DMS153 (cell line): ENCODE data around the gene SLC46A1.
"Not testable (repeated sequence)": the region's sequence is repeated elsewhere in the genome, so short reads cannot be mapped to it uniquely, and the experiment has no call there.

Experiments used
- DNase-seq: peaks from one replicate; lab custom pipeline; 2025; lab: John Stamatoyannopoulos, UW

SLC46A1 gene

DNA sequence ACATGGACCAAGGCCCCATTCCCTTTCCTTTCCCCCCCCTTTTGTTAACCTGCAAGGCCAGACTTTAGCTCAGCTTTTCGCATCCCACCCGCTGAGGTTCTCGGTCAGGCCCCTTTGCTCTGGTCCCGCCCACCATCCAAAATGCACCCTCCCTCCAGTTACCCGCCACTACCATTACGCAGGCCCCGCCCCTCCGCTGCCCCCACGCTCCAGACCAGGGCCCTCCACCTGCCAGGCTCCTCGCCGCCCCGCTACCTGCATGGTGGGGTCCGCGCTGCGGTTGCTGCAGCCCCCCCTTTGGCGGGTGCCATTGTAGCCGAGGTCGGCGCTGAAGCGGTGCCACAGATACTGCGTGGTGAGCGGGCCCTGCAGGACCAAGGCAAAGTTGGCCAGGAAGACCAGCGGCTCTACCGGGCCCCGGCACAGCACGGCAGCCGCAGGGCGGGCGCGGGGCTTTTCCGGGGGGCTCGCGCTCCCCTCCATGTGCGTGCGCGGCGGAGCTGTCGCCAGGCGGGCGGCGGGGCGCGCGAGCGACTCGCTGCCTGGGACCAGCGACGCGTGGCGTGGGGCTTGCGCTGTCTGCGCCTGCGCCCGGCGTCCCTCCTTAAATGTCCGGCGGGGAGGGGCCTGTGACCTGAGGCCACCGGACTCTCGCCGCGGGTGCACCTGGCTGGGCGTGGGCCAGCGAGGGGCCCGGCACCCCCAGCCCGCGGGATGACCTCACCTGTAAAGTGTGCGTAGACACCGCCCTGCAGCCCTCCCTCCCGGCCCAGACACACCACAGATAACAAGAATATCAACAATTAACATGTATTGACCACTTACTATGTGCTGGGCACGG, at the start of gene SLC46A1:
Gene SLC46A1, minus strand, starts transcription at position 581 of the 841 bp plus-strand sequence. Its CDS starts 98 bp downstream, at position 483.
- no peak for DNase-seq

DNA sequence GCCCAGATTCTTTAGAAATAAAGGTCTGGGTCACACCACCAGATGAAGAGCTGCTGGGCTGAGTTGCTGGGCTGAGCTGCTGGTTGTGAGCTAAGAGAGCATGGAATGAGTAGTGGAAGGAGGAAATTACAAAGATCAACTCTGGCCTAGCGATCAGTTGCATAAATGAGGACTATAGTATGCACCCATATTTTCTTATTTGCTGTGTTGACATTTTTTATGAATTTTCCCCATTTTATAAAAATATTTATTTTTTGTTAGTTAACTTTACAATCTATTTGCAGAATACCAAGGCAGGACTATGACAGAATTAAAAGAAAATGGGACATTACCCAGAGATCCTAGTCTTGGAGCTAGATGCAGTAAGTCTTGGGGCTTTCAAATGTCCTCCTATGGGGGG, 43.8 kb upstream of the SLC46A1 start:
- no peak for DNase-seq

DNA sequence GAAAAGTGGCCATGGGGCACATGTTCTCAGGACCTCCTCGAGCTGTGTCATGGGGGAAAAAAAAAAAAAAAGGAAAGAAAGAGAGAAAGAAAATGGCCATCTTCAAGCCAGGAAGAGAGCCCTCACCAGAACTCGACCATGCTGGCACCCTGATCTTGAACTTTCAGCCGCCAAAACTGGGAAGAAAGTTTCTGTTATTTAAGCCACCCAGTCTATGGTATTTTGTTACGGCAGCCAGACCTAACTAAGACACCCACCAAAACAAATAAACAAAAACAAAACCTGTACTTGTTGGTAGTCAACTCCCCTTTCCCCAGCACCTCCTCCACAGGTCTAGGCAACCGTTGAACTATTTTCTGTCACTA, 41.4 kb upstream of the SLC46A1 start:
- DNase-seq, result no peak

DNA sequence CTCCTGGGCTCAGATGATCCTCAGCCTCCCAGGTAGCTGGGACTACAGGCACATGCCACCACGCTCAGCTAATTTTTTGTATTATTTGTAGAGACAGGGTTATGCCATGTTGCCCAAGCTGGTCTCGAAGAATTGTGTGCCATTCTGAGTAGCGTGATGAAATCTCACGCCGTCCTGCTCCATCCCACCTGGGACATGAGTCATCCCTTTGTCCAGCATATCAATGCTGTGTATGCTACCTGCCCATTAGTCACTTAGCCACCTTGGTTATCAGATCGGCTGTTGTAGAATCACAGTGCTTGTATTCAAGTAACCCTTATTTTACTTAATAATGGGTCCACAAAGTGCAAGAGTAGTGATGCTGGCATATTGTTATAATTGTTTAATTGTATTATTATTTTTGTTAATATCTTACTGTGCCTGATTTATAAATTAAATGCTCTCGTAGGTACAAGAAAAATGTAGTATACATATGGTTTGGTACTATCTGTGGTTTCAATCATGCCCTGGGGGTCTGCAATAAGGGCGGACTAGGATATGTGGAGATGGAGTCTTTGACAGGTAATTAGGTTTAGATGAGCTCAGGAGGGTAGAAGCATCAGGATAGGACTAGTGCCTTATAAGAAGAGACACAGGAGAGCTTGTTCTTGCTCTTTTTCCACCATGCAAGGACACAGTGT, 40.8 kb upstream of the SLC46A1 start:
- no peak for DNase-seq

DNA sequence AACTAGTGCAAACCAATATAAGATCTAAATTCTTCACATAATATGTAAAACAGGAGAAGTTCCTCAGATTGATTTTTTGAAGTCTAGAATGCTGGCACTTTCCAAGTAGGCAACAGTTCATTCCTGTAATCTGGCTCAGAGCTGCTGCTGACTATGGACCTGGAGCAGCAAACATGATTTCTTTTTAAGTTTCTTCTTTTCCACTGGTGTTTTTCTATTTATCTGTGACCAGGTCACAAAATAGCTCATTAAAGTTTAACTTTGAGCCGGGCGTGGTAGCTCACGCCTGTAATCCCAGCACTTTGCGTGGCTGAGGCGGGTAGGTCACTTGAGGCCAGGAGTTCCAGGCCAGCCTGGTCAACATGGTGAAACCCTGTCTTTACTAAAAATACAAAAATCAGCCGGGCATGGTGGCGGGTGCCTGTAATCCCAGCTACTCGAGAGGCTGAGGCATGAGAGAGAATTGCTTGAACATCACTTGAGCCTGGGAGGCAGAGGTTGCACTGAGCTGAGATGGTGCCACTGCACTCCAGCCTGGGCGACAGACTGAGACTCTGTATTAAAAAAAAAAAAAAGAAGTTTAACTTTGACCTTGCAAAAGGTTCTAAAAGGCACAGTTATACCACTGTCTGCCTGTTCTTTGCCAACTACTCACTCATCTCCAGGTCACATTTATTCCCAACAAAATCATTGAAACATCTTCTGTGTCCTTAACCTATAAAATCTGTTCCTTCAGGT, 38.1 kb upstream of the SLC46A1 start:
- no peak for DNase-seq

- not testable (repeated sequence) for DNase-seq
Measured at GRCh38 chr17:28434326-28434725, 28.3 kb upstream of the SLC46A1 start.

- DNase-seq, result no peak
Measured at GRCh38 chr17:28433721-28434120, 27.7 kb upstream of the SLC46A1 start.

- not testable (repeated sequence) for DNase-seq
Measured at GRCh38 chr17:28427982-28428381, 22.0 kb upstream of the SLC46A1 start.

GRCh38 chr17:28427371-28427770, 21.4 kb upstream of the SLC46A1 start:
- DNase-seq, result no peak

DNA sequence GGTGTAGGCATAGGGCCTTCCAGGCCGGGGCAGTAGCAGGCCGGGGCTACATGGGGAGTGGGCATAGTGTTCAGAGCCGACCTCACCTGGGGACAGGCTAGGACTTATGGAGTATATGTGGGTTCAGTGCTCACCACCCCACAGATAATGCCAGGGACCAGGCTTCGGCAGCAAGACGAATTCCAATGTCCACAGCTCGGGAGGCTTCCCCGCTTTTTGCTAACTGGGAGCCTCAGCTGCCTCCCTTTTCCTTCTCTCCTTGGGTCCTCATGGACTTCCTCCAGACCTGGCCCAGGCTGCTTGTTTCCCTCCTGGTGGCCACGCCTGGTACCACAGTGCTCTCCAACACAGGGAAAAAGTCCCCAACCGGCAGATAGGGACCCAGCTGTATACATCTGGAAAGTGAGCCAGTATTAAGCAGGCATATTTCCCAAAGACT, 20.1 kb upstream of the SLC46A1 start:
- no peak for DNase-seq

- DNase-seq, result no peak
Measured at GRCh38 chr17:28425206-28425605, 19.2 kb upstream of the SLC46A1 start.

DNA sequence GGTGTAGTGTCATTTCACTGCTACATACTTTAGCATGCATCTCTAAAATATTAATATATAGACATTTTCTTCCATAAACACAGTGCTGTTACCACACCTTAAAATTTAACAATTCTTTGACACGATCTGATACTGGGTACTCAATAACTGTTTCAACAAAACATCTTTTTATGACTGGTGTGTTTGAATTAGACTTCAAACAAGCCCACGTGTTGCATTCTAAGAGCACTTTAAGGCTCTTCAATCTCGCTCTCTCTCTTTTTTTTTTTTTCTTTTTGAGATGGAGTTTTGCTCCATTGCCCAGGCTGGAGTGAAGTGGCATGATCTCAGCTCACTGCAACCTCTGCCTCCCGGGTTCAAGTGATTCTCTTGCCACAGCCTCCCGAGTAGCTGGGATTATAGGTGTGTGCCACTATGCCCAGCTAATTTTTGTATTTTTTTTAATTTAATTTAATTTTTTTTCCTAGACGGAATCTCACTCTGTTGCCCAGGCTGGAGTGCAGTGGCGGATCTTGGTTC, 15.8 kb upstream of the SLC46A1 start:
- DNase-seq, result no peak

GRCh38 chr17:28416703-28417311, 10.8 kb upstream of the SLC46A1 start:
- peak; percentile 72 for DNase-seq

DNA sequence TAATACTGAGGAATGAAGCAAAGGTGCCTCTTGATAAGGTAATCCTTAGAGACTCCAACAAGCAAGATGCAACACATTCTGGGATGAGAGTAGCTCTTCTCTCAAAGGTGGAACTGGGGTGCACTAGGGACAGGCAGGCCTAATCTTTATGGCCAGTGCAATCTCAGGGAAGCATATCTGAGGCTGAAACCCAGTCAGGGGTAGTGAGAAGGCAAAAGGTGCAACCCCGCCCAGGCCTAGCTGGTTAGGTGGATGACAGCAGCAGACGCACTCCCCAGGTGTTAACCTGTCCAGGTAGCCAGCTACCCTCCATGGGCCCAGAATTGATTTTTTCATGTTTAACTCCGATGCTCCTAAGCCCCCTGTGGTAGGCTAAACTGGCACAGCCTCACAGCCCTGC, 9.9 kb upstream of the SLC46A1 start:
- DNase-seq, result no peak

DNA sequence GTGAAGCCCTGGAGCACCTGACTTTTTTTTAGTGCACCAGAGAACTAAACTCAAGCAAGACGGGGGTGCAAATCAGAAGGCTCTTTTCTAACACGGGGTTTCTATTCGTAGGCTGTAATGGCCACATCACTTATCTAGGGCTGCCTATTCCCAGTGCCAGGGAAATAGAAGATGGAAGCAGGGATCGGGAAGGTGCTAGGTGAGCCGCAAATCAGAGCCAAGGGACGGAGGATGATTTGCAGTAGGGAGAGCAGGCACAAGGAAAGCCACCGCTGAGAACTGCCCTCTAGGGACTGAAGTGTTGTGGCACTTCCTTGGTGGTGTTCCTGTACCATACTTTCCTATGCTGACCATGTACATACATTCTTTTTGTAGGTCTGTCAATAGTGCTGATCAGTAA, 7.8 kb upstream of the SLC46A1 start:
- no peak for DNase-seq

GRCh38 chr17:28412099-28412498, 6.1 kb upstream of the SLC46A1 start:
- DNase-seq, result no peak

- no peak for DNase-seq
Measured at GRCh38 chr17:28407974-28408306, 1.9 kb upstream of the SLC46A1 start.

DNA sequence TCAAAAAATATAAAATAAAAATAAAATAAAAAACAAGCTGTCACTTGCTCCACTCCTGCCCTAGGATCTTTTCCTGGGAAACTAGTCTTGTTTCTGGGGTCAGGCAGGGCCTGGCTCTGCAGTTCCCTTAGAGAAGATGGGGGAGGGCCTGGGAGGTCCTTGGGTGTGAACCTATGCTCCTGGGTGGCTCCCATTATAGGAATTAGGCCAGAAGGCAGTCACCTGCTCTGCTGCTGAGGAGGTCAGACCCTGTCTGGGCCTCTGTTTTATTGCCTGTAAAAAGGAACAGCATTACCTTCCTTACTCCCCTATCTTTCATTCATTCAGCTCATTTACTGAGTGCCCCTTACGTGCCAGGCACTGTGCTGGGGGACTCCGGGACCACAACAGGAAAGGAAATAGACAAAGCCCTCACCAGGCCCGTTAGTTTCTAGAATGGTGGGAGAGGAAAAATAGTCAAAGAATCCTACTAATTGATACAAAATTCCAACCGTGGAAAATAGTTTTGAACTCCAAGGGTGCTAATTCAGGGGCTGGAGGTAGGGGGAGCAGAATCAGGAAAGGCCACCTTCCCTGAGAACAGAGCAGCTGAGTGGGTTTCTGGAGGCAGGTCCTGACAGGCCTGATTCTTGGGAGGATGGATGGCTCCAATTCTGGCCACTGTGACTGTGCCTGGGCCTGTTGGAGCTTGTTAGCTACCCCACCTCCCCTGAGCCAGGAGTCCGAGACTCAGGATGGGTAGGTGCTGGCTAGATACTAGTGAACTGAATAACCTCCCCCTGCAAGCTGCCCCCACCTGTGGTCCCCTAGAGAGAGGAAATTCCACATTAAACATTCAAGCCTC, 1.3 kb upstream of the SLC46A1 start:
- no peak for DNase-seq

- DNase-seq, result peak; percentile 23
Measured at GRCh38 chr17:28406473-28406814, 432 bp upstream of the SLC46A1 start.

DNA sequence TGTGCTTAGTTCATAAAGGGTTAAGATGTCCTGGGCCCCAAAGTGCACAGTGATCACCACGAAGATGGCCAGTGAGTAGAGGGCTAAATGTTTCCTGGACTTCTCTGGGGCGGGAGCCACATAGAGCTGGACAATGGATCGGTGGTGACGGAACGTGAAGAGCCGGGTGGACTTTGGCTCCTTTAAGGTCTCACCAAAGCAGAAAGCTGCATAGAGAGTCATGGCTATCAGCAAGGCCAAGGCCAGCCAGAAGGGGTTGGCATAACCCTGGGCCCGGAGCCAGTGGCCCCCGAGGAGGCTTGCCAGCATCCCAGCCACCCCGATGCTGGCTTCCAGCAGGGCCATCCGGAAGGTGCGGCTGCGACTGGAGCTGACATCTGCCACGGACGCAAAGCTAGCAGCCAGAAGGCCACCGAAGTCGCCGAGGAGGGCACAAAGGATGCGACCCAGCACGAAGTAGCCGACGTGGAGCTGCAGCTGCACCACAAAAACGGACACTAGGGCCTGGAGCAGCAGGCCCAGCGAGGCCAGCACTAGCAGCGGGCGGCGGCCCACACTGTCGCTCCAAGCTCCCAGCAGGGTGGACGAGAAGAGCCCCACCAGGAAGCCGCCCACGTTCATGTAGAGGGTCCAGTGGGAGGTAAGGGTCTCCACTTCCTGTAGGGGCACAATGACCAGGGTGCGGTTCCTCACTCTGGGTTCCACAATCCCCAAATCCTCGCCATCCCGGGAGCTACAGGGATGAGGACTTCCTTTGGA, 1.0 kb downstream of the SLC46A1 start:
- no peak for DNase-seq

DNA sequence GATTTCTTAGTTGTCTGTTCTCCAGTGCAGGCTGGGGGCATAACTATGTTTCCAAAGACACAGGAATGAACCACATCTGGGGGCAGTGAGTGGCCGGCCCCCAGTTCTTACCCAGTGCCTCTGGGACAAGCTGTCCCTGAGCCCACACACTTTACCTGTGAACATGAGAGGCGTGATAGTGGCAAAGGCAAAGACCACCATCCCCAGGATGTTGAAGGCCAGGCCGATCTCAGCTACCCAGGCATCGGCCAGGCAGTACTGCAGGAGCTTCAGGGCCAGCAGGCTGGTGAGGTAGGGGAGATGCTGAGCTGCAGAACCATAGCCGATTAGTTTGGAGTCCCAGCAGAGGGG, 1.6 kb downstream of the SLC46A1 start:
- DNase-seq, result no peak
